Measurements from ENCODE around the gene SENP3. TPM values are rescaled to one million over a fixed set of nuclear protein-coding genes. Genes with fewer than 3 reads are reported as not detected.

The SENP3 gene
- total RNA-seq, 1 donor from 2014 or later = 87.9 TPM

- H3K79me2 ChIP-seq (ENCODE audit: low read depth) = no peaks in the 10 kb centered on the region
- Mint-ChIP-seq H3K4me1 (peaks cover 26% of the 10 kb centered on the region), H3K9me3 (no peaks in the 10 kb centered on the region), H3K27ac (no peak overlapping the region), H3K27me3 (ENCODE audit: insufficient read depth, low read depth) (peaks cover 6% of the 10 kb centered on the region), H3K4me3 (peak overlapping the region; percentile 25), H3K36me3 (no peaks in the 10 kb centered on the region)
- no peak for DNase-seq (ENCODE audit: low spot score)
- H4K20me1 ChIP-seq (ENCODE audit: low read depth) = no peaks in the 10 kb centered on the region
- H3K36me3 ChIP-seq = no peaks in the 10 kb centered on the region
- TF ChIP-seq EZH2 (IDR thresholded peaks at IDR 0.05) (no peak), CTCF (IDR thresholded peaks at IDR 0.05) (peak; percentile 40)
- H3K4me2 ChIP-seq = no peak overlapping the region
- no peak overlapping the region for H2AFZ ChIP-seq (replicated peaks)
- no peak overlapping the region for H3K4me3 ChIP-seq
- no peak overlapping the region for H3K9ac ChIP-seq
- peaks cover 32% of the 10 kb centered on the region for H3F3A ChIP-seq (ENCODE audit: low read depth)
- H3K27me3 ChIP-seq = no peaks in the 10 kb centered on the region
- no peaks in the 10 kb centered on the region for H3K9me3 ChIP-seq (ENCODE audit: low read depth)
- peaks cover 22% of the 10 kb centered on the region for H3K4me1 ChIP-seq
- H3K27ac ChIP-seq = no peak overlapping the region
Observed at GRCh38 chr17:7555320-7555948, 6.3 kb upstream of the SENP3 start.

GRCh38 chr17:7556627-7557026 lies 5.1 kb upstream of the SENP3 start:
- no peak for DNase-seq (ENCODE audit: low spot score)
- Histone ChIP-seq H3K27ac (no peak overlapping the region), H3K4me2 (no peak overlapping the region), H3K36me3 (no peaks in the 10 kb centered on the region), H3K9me3 (ENCODE audit: low read depth) (no peaks in the 10 kb centered on the region), H3K79me2 (ENCODE audit: low read depth) (no peaks in the 10 kb centered on the region), H3K4me3 (no peak overlapping the region), H3K27me3 (no peaks in the 10 kb centered on the region), H3F3A (ENCODE audit: low read depth) (peaks cover 43% of the 10 kb centered on the region), H4K20me1 (ENCODE audit: low read depth) (no peaks in the 10 kb centered on the region), H3K4me1 (peaks cover 27% of the 10 kb centered on the region), H3K9ac (no peak overlapping the region), H2AFZ (replicated peaks) (no peak overlapping the region)
- Mint-ChIP-seq H3K4me1 (peaks cover 37% of the 10 kb centered on the region), H3K4me3 (peak overlapping the region; percentile 14), H3K27ac (peak overlapping the region; percentile 15), H3K9me3 (no peaks in the 10 kb centered on the region), H3K36me3 (no peaks in the 10 kb centered on the region), H3K27me3 (ENCODE audit: insufficient read depth, low read depth) (peaks cover 8% of the 10 kb centered on the region)
- no peak for TF ChIP-seq CTCF (IDR thresholded peaks at IDR 0.05)
- no peak for TF ChIP-seq EZH2 (IDR thresholded peaks at IDR 0.05)
- no peak for TF ChIP-seq EZH2phosphoT487 (IDR thresholded peaks at IDR 0.05)

- peaks cover 3% of the 10 kb centered on the region for H4K20me1 ChIP-seq (ENCODE audit: low read depth)
- peaks cover 45% of the 10 kb centered on the region for H3F3A ChIP-seq (ENCODE audit: low read depth)
- peaks cover 4% of the 10 kb centered on the region for H3K27me3 Mint-ChIP-seq (ENCODE audit: insufficient read depth, low read depth)
- peaks cover 37% of the 10 kb centered on the region for H3K4me1 Mint-ChIP-seq
- no peaks in the 10 kb centered on the region for H3K27me3 ChIP-seq
- no peak overlapping the region for H3K9ac ChIP-seq
- no peaks in the 10 kb centered on the region for H3K9me3 Mint-ChIP-seq
- H3K9me3 ChIP-seq (ENCODE audit: low read depth) = no peaks in the 10 kb centered on the region
- H3K79me2 ChIP-seq (ENCODE audit: low read depth) = peaks cover 4% of the 10 kb centered on the region
- H3K27ac Mint-ChIP-seq = no peak overlapping the region
- H3K4me3 Mint-ChIP-seq = no peak overlapping the region
- TF ChIP-seq CTCF (IDR thresholded peaks at IDR 0.05) = no peak
- no peak for TF ChIP-seq EZH2 (IDR thresholded peaks at IDR 0.05)
- no peak for TF ChIP-seq EZH2phosphoT487 (IDR thresholded peaks at IDR 0.05)
- no peaks in the 10 kb centered on the region for H3K36me3 ChIP-seq
- no peaks in the 10 kb centered on the region for H3K36me3 Mint-ChIP-seq
- peaks cover 27% of the 10 kb centered on the region for H3K4me1 ChIP-seq
- no peak overlapping the region for H3K4me3 ChIP-seq
- DNase-seq (ENCODE audit: low spot score) = no peak
- peak overlapping the region; percentile 48 for H2AFZ ChIP-seq (replicated peaks)
- H3K27ac ChIP-seq = no peak overlapping the region
- peak overlapping the region; percentile 40 for H3K4me2 ChIP-seq
Observed at GRCh38 chr17:7557147-7557764, 4.5 kb upstream of the SENP3 start.

Measured in neural progenitor cell (in vitro differentiated cells).